K562 (cell line): ENCODE measurements around the gene HPS3.

Experiments
- CBX8 ChIP-seq: fragments of 200-600 bp; sonication (generic); IDR thresholded peaks from 2 replicates; pipeline ENCODE4 v1.6.1; 2012; ENCODE audit warnings: borderline replicate concordance, mixed run types, low read depth, mild to moderate bottlenecking, moderate library complexity, mixed read lengths, low read length, control low read depth, inconsistent platforms; ENCODE audit not compliant: poor library complexity, severe bottlenecking; ENCODE audit errors: extremely low read depth
- CHD2 ChIP-seq: IDR thresholded peaks from 2 replicates; pipeline ENCODE4 v1.6.1; 2011; ENCODE audit warnings: low read depth, low read length
- HDAC8 ChIP-seq: fragments of 450-650 bp; IDR thresholded peaks from 2 replicates; pipeline ENCODE4 v1.6.1; 2016; ENCODE audit warnings: mild to moderate bottlenecking, missing genetic modification characterization, moderate library complexity, missing compliant biosample characterization
- RBBP5 ChIP-seq: fragments of 200-600 bp; sonication (generic); IDR thresholded peaks from 2 replicates; pipeline ENCODE4 v1.6.1; 2012; ENCODE audit warnings: borderline replicate concordance, mild to moderate bottlenecking, low read length, control low read depth, inconsistent platforms; ENCODE audit not compliant: insufficient read depth, poor library complexity, severe bottlenecking
- TF ChIP-seq, protein P1 (sequence below), 3 experiments: IDR thresholded peaks in 2 of 3; conservative IDR thresholded peaks in 1 of 3; 2 replicates each; pipeline ENCODE4 v1.5.1; 2011 to 2012; ENCODE audit warnings: low read length in 3 of 3, mild to moderate bottlenecking in 3 of 3, control low read depth in 2 of 3, improper control_type of control experiment in 1 of 3, inconsistent platforms in 1 of 3, low read depth in 1 of 3, mixed read lengths in 1 of 3, moderate library complexity in 1 of 3; ENCODE audit not compliant: insufficient read depth in 2 of 3

GRCh38 chr3:149209431-149209830 lies 80.0 kb downstream of the HPS3 start:
- TF ChIP-seq CBX8 (no peak), RBBP5 (no peak), HDAC8 (tag) (no peak), CHD2 (no peak)
- TF ChIP-seq, protein P1, sequence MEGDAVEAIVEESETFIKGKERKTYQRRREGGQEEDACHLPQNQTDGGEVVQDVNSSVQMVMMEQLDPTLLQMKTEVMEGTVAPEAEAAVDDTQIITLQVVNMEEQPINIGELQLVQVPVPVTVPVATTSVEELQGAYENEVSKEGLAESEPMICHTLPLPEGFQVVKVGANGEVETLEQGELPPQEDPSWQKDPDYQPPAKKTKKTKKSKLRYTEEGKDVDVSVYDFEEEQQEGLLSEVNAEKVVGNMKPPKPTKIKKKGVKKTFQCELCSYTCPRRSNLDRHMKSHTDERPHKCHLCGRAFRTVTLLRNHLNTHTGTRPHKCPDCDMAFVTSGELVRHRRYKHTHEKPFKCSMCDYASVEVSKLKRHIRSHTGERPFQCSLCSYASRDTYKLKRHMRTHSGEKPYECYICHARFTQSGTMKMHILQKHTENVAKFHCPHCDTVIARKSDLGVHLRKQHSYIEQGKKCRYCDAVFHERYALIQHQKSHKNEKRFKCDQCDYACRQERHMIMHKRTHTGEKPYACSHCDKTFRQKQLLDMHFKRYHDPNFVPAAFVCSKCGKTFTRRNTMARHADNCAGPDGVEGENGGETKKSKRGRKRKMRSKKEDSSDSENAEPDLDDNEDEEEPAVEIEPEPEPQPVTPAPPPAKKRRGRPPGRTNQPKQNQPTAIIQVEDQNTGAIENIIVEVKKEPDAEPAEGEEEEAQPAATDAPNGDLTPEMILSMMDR (IDR thresholded peaks at IDR 0.05 in 2 of 3, conservative IDR thresholded peaks at IDR 0.05 in 1 of 3; ENCODE audit: insufficient read depth in 2 of 3, low read depth in 1 of 3, low read length in 3 of 3): no peak
